SU-DHL-6 (cell line): ENCODE measurements around the gene FOCAD.
A peak's percentile ranks its signal among the peaks of the same experiment; 100 is the strongest.

Experiments used
- H2AFZ ChIP-seq: fragments of 200-600 bp; sonication (generic); 2 replicates; pipeline ENCODE4 v1.6.1; 2014; ENCODE audit warnings: low read depth, mild to moderate bottlenecking, moderate library complexity, mixed read lengths, antibody characterized with exemption, low read length; ENCODE audit not compliant: severe bottlenecking
- H3F3A ChIP-seq: fragments of 200-600 bp; shearing (Covaris generic); 2 replicates; pipeline ENCODE4 v1.6.0; 2016; ENCODE audit warnings: antibody characterized with exemption, mild to moderate bottlenecking; ENCODE audit not compliant: insufficient read depth
- H3K27ac ChIP-seq: fragments of 200-600 bp; sonication (generic); 2 replicates; pipeline ENCODE4 v1.5.1; 2016; ENCODE audit warnings: low read depth, mild to moderate bottlenecking, low read length, moderate library complexity, mixed read lengths
- H3K27me3 ChIP-seq: fragments of 200-600 bp; sonication (generic), shearing (Covaris generic); 2 replicates; pipeline ENCODE4 v1.6.0; 2014; ENCODE audit warnings: mild to moderate bottlenecking, low read length
- H3K36me3 ChIP-seq: fragments of 200-600 bp; sonication (generic); 2 replicates; pipeline ENCODE4 v1.6.1; 2014; ENCODE audit warnings: mild to moderate bottlenecking, low read length, mixed read lengths
- H3K4me2 ChIP-seq: fragments of 300-600, 200-600 bp; shearing (Covaris generic), sonication (generic); 2 replicates; pipeline ENCODE4 v1.6.0; 2014; ENCODE audit warnings: low read length, low read depth, mild to moderate bottlenecking; ENCODE audit not compliant: poor library complexity, severe bottlenecking
- H3K4me3 ChIP-seq: fragments of 200-600 bp; sonication (generic); 2 replicates; pipeline ENCODE4 v1.5.1; 2014; ENCODE audit warnings: antibody characterized with exemption, low read length, mild to moderate bottlenecking, mixed read lengths; ENCODE audit not compliant: insufficient read depth, poor library complexity, severe bottlenecking
- H3K79me2 ChIP-seq: fragments of 200-600 bp; sonication (generic); 2 replicates; pipeline ENCODE4 v1.6.1; 2014; ENCODE audit warnings: mild to moderate bottlenecking, low read length, moderate library complexity; ENCODE audit not compliant: insufficient read depth
- H3K9ac ChIP-seq: fragments of 200-600 bp; sonication (generic); 2 replicates; pipeline ENCODE4 v1.7.0; 2014; ENCODE audit warnings: mild to moderate bottlenecking, low read length
- H3K9me2 ChIP-seq: fragments of 200-600 bp; sonication (generic); replicated peaks from 2 replicates; pipeline ENCODE4 v1.6.1; 2014; ENCODE audit warnings: low read length; ENCODE audit not compliant: insufficient read depth
- H3K9me3 ChIP-seq: fragments of 200-600 bp; sonication (generic); 2 replicates; pipeline ENCODE4 v1.6.1; 2014; ENCODE audit warnings: low read length, mixed read lengths; ENCODE audit not compliant: insufficient read depth
- H4K20me1 ChIP-seq: fragments of 200-600 bp; sonication (generic); 2 replicates; pipeline ENCODE4 v1.6.1; 2014; ENCODE audit warnings: low read depth, mild to moderate bottlenecking, antibody characterized with exemption, low read length, moderate library complexity, mixed read lengths
- EZH2phosphoT487 ChIP-seq: fragments of 200-600 bp; sonication (generic), shearing (Covaris generic); conservative IDR thresholded peaks from 2 replicates; pipeline ENCODE4 v1.6.1; 2018; ENCODE audit warnings: mild to moderate bottlenecking, antibody characterized with exemption, low read length, moderate library complexity, mixed read lengths
- TF ChIP-seq, protein P1 (sequence below): fragments of 200-600 bp; sonication (generic); IDR thresholded peaks from one replicate; pipeline ENCODE4 v1.5.1; 2017; ENCODE audit warnings: antibody characterized with exemption, mild to moderate bottlenecking, low read length, moderate library complexity; ENCODE audit not compliant: insufficient read depth, poor library complexity, severe bottlenecking

The FOCAD gene

DNA sequence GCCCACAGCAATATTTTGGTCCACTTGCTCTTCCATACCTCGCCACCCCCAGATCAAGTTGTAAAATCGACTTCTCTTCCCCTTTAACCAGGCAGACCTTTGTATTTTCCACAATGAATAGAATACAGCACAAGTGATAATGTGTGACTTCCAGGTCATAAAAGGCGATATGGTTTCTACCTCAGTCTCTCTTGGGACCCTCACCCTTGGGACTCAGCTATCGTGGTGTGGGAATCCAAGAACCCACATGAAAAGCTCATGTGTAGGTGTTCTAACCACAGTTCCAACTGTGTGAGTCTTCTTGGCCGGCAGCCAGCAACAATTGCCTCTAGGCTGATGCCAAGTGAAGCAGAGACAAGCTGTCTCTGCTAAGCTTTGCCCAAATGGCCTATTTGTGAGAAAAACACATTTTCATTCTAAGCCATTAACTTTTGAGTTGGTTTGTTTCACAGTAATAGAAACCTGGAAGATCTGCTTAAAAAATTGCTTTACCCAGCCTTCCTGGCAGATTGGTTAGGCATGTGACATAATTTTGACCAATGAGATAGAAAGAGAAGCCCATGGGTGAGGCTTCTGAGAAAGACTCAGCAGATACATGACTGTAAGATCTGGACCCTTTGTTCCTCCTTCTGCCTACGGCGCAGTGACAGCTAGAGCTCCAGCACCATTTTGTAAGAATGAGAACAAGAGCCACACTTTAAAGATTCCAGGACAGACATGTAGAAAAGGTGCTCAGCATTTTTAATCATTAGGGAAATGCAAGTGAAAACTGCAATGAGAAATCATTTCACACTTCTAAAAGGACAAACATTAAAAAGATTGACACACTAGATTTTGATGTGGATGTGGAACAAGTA lies 43.5 kb upstream of the FOCAD start:
- Histone ChIP-seq H3F3A (no peaks in the 10 kb centered on the region), H4K20me1 (peaks cover 8% of the 10 kb centered on the region; the same call in 1 of the 2 replicates), H3K36me3 (no peaks in the 10 kb centered on the region), H3K9me2 (no peaks in the 10 kb centered on the region), H3K9ac (no peak overlapping the region), H3K9me3 (no peaks in the 10 kb centered on the region), H3K79me2 (no peaks in the 10 kb centered on the region), H3K4me3 (no peak overlapping the region), H3K4me2 (no peak overlapping the region), H3K27ac (no peak overlapping the region), H2AFZ (no peak overlapping the region), H3K27me3 (no peaks in the 10 kb centered on the region)
- TF ChIP-seq EZH2phosphoT487 = peak; percentile 95; the same call in 1 of the 2 replicates
- TF ChIP-seq, protein P1, sequence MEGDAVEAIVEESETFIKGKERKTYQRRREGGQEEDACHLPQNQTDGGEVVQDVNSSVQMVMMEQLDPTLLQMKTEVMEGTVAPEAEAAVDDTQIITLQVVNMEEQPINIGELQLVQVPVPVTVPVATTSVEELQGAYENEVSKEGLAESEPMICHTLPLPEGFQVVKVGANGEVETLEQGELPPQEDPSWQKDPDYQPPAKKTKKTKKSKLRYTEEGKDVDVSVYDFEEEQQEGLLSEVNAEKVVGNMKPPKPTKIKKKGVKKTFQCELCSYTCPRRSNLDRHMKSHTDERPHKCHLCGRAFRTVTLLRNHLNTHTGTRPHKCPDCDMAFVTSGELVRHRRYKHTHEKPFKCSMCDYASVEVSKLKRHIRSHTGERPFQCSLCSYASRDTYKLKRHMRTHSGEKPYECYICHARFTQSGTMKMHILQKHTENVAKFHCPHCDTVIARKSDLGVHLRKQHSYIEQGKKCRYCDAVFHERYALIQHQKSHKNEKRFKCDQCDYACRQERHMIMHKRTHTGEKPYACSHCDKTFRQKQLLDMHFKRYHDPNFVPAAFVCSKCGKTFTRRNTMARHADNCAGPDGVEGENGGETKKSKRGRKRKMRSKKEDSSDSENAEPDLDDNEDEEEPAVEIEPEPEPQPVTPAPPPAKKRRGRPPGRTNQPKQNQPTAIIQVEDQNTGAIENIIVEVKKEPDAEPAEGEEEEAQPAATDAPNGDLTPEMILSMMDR = no peak

GRCh38 chr9:20642045-20642444 lies 42.0 kb upstream of the FOCAD start:
- Histone ChIP-seq H3K4me3 (no peak overlapping the region), H3K36me3 (no peaks in the 10 kb centered on the region), H3K9ac (no peak overlapping the region), H3K27ac (no peak overlapping the region), H3K4me2 (no peak overlapping the region), H4K20me1 (peaks cover 8% of the 10 kb centered on the region; the same call in 1 of the 2 replicates), H2AFZ (no peak overlapping the region), H3K27me3 (no peaks in the 10 kb centered on the region), H3K9me3 (no peaks in the 10 kb centered on the region), H3K9me2 (no peaks in the 10 kb centered on the region), H3F3A (no peaks in the 10 kb centered on the region), H3K79me2 (no peaks in the 10 kb centered on the region)
- no peak for TF ChIP-seq EZH2phosphoT487
- TF ChIP-seq, protein P1 = no peak

GRCh38 chr9:20643660-20644059 lies 40.4 kb upstream of the FOCAD start:
- Histone ChIP-seq H3K9ac (no peak overlapping the region), H4K20me1 (peaks cover 8% of the 10 kb centered on the region; the same call in 1 of the 2 replicates), H3K9me3 (no peaks in the 10 kb centered on the region), H3K79me2 (no peaks in the 10 kb centered on the region), H3K27ac (no peak overlapping the region), H3F3A (no peaks in the 10 kb centered on the region), H2AFZ (no peak overlapping the region), H3K4me2 (no peak overlapping the region), H3K4me3 (no peak overlapping the region), H3K36me3 (no peaks in the 10 kb centered on the region; the same call in 1 of the 2 replicates), H3K27me3 (no peaks in the 10 kb centered on the region), H3K9me2 (no peaks in the 10 kb centered on the region)
- TF ChIP-seq, protein P1 = no peak
- no peak for TF ChIP-seq EZH2phosphoT487
